Measurements from ENCODE around the gene RAB11FIP4. TPM values are rescaled to one million over a fixed set of nuclear protein-coding genes. Genes with fewer than 3 reads are reported as not detected.

Gene RAB11FIP4
- total and polyA plus RNA-seq, 2 experiments from 2014 or later: 0.22 to 0.40 TPM

DNA sequence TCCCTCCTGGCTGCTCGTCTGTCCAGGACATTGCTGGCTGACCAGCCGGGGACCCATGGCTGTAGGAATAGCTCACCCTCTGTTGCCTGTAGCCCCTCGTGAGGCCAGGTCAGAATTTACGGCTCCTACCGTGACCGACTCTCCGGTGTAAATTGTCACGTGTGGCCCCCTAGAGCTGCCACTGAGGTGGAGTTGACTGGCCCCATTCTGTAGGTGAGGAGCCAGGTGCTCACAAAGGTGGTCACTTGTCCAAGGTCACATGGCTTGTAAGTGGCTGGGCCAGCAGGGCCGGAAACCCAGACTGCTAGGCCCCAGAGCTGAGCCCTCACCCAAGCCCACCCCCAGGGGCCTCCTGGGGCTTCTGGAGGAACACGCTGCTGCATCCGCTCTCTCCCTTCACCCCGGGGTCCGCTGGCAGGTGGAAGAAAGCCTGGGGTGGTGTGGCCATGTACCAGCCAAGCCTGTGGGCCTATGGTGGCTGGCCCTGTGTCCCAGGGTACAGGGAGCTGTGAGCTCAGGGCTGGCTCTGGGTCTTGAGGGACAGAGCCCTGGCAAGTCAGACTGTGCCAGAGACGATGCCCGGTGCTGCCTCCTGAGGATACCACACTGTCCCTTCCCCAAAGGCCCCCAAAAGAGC lies 120.7 kb downstream of the RAB11FIP4 start:
- WGBS, 2 experiments (ENCODE audit: low coverage in 1 of 2, low lambda C conversion rate in 2 of 2, missing lambda C conversion rate in 2 of 2): 83 to 86% methylated on average over 15 of the region's 15 CpGs
- no peaks in the 10 kb centered on the region for H3K36me3 ChIP-seq (ENCODE audit: low read depth)
- no peak overlapping the region for H2AFZ ChIP-seq
- H3K9me3 ChIP-seq (ENCODE audit: low read depth): no peaks in the 10 kb centered on the region
- H3K4me1 ChIP-seq (ENCODE audit: insufficient read depth): no peaks in the 10 kb centered on the region; the same call in 1 of the 2 replicates
- H3K4me2 ChIP-seq (ENCODE audit: unreplicated experiment): no peak overlapping the region
- no peaks in the 10 kb centered on the region for H3K9me2 ChIP-seq (ENCODE audit: insufficient read depth)
- no peak overlapping the region for H3K9ac ChIP-seq
- no peak overlapping the region for H3K4me3 ChIP-seq
- no peaks in the 10 kb centered on the region for H4K20me1 ChIP-seq (ENCODE audit: insufficient read depth)
- no peak for TF ChIP-seq EZH2 (IDR thresholded peaks at IDR 0.05; ENCODE audit: insufficient read depth, poor library complexity, severe bottlenecking)
- no peak for TF ChIP-seq EZH2phosphoT487 (IDR thresholded peaks at IDR 0.05; ENCODE audit: insufficient read depth, low read depth)
- H3F3A ChIP-seq (ENCODE audit: insufficient read depth): no peaks in the 10 kb centered on the region
- no peaks in the 10 kb centered on the region for H3K79me2 ChIP-seq (ENCODE audit: insufficient read depth)
- in situ Hi-C loops (cut with MboI): no loop called here
- H3K27ac ChIP-seq: no peak overlapping the region
- H3K27me3 ChIP-seq (replicated peaks; ENCODE audit: insufficient read depth): no peaks in the 10 kb centered on the region
- no peak for DNase-seq

- WGBS, 2 experiments (ENCODE audit: low coverage in 1 of 2, low lambda C conversion rate in 2 of 2, missing lambda C conversion rate in 2 of 2): 69 to 71% methylated on average over 12 of the region's 12 CpGs
- no peaks in the 10 kb centered on the region for H3K36me3 ChIP-seq (ENCODE audit: low read depth)
- no peak for DNase-seq
- H3F3A ChIP-seq (ENCODE audit: insufficient read depth): no peaks in the 10 kb centered on the region
- in situ Hi-C loops (cut with MboI): no loop called here
- no peak overlapping the region for H3K27ac ChIP-seq
- no peaks in the 10 kb centered on the region for H3K9me2 ChIP-seq (ENCODE audit: insufficient read depth)
- no peak overlapping the region for H2AFZ ChIP-seq
- H3K4me1 ChIP-seq (ENCODE audit: insufficient read depth): no peaks in the 10 kb centered on the region; the same call in 1 of the 2 replicates
- no peaks in the 10 kb centered on the region for H3K79me2 ChIP-seq (ENCODE audit: insufficient read depth)
- TF ChIP-seq EZH2phosphoT487 (IDR thresholded peaks at IDR 0.05; ENCODE audit: insufficient read depth, low read depth): no peak
- no peak for TF ChIP-seq EZH2 (IDR thresholded peaks at IDR 0.05; ENCODE audit: insufficient read depth, poor library complexity, severe bottlenecking)
- H4K20me1 ChIP-seq (ENCODE audit: insufficient read depth): no peaks in the 10 kb centered on the region
- no peak overlapping the region for H3K9ac ChIP-seq
- H3K4me3 ChIP-seq: no peak overlapping the region
- H3K9me3 ChIP-seq (ENCODE audit: low read depth): no peaks in the 10 kb centered on the region
- no peaks in the 10 kb centered on the region for H3K27me3 ChIP-seq (replicated peaks; ENCODE audit: insufficient read depth)
- H3K4me2 ChIP-seq (ENCODE audit: unreplicated experiment): no peak overlapping the region
Measured at GRCh38 chr17:31512796-31513195, 121.3 kb downstream of the RAB11FIP4 start.

- no peaks in the 10 kb centered on the region for H3F3A ChIP-seq (ENCODE audit: insufficient read depth)
- H4K20me1 ChIP-seq (ENCODE audit: insufficient read depth): no peaks in the 10 kb centered on the region
- TF ChIP-seq EZH2phosphoT487 (IDR thresholded peaks at IDR 0.05; ENCODE audit: insufficient read depth, low read depth): no peak
- TF ChIP-seq EZH2 (IDR thresholded peaks at IDR 0.05; ENCODE audit: insufficient read depth, poor library complexity, severe bottlenecking): no peak
- no peak for DNase-seq
- H3K27me3 ChIP-seq (replicated peaks; ENCODE audit: insufficient read depth): no peaks in the 10 kb centered on the region
- in situ Hi-C loops (cut with MboI): no loop called here
- H3K4me1 ChIP-seq (ENCODE audit: insufficient read depth): no peaks in the 10 kb centered on the region; the same call in 1 of the 2 replicates
- H3K27ac ChIP-seq: no peak overlapping the region
- H3K79me2 ChIP-seq (ENCODE audit: insufficient read depth): no peaks in the 10 kb centered on the region
- H3K4me3 ChIP-seq: no peak overlapping the region
- no peaks in the 10 kb centered on the region for H3K9me3 ChIP-seq (ENCODE audit: low read depth)
- H3K36me3 ChIP-seq (ENCODE audit: low read depth): no peaks in the 10 kb centered on the region
- no peak overlapping the region for H3K9ac ChIP-seq
- H3K4me2 ChIP-seq (ENCODE audit: unreplicated experiment): no peak overlapping the region
- H2AFZ ChIP-seq: no peak overlapping the region
- no peaks in the 10 kb centered on the region for H3K9me2 ChIP-seq (ENCODE audit: insufficient read depth)
- 71 to 77% methylated on average over 12 to 15 of the region's 15 CpGs for WGBS, 2 experiments (ENCODE audit: low coverage in 1 of 2, low lambda C conversion rate in 2 of 2, missing lambda C conversion rate in 2 of 2)
Measured at GRCh38 chr17:31513731-31514427, 122.4 kb downstream of the RAB11FIP4 start.

- Histone ChIP-seq H4K20me1 (ENCODE audit: insufficient read depth) (no peaks in the 10 kb centered on the region), H2AFZ (no peak overlapping the region), H3K4me2 (ENCODE audit: unreplicated experiment) (no peak overlapping the region), H3K27ac (no peak overlapping the region), H3K27me3 (replicated peaks; ENCODE audit: insufficient read depth) (no peaks in the 10 kb centered on the region), H3K4me3 (no peak overlapping the region), H3K9me2 (ENCODE audit: insufficient read depth) (no peaks in the 10 kb centered on the region), H3K9ac (no peak overlapping the region), H3K79me2 (ENCODE audit: insufficient read depth) (no peaks in the 10 kb centered on the region), H3F3A (ENCODE audit: insufficient read depth) (no peaks in the 10 kb centered on the region), H3K36me3 (ENCODE audit: low read depth) (no peaks in the 10 kb centered on the region), H3K4me1 (ENCODE audit: insufficient read depth) (no peaks in the 10 kb centered on the region), H3K9me3 (ENCODE audit: low read depth) (no peaks in the 10 kb centered on the region)
- in situ Hi-C loops (cut with MboI): no loop called here
- WGBS, 2 experiments (ENCODE audit: low coverage in 1 of 2, low lambda C conversion rate in 2 of 2, missing lambda C conversion rate in 2 of 2): 66 to 73% methylated on average over 8 of the region's 8 CpGs
- TF ChIP-seq EZH2 (IDR thresholded peaks at IDR 0.05; ENCODE audit: insufficient read depth, poor library complexity, severe bottlenecking) (no peak), EZH2phosphoT487 (IDR thresholded peaks at IDR 0.05; ENCODE audit: insufficient read depth, low read depth) (no peak)
- no peak for DNase-seq
Measured at GRCh38 chr17:31515267-31515666, 123.8 kb downstream of the RAB11FIP4 start.
